HT-29 (cell line): ENCODE data around the gene BACH2. TPM values are rescaled to one million over a fixed set of nuclear protein-coding genes. Genes with fewer than 3 reads are reported as not detected.
A peak's percentile ranks its signal among the peaks of the same experiment; 100 is the strongest.

ENCODE experiments used
- DNase-seq: peaks from one replicate; pipeline ENCODE4 v3.0.0-alpha.2; 2015; ENCODE audit warnings: low spot score
- total RNA-seq: library from RNA; depleted of rRNA; stranded (reverse); fragments of >200 nt; shearing (Covaris generic); gene quantifications from 2 replicates; pipeline ENCODE4 v1.2.3, GENCODE V29; 2014

The BACH2 gene
- total RNA-seq, 1 experiment from 2014 or later: not detected

GRCh38 chr6:89942601-89943000, 354.0 kb downstream of the BACH2 start:
- no peak for DNase-seq

GRCh38 chr6:89941763-89942497, 354.7 kb downstream of the BACH2 start:
- no peak for DNase-seq

GRCh38 chr6:89941031-89941762, 355.4 kb downstream of the BACH2 start:
- DNase-seq: no peak

GRCh38 chr6:89940225-89941027, 356.2 kb downstream of the BACH2 start:
- DNase-seq: peak; percentile 75

- DNase-seq: no peak
Measured at GRCh38 chr6:89939144-89939543, 357.5 kb downstream of the BACH2 start.

GRCh38 chr6:89938014-89938413, 358.6 kb downstream of the BACH2 start:
- no peak for DNase-seq

GRCh38 chr6:89936177-89936576, 360.5 kb downstream of the BACH2 start:
- no peak for DNase-seq

GRCh38 chr6:89934685-89935366, 361.8 kb downstream of the BACH2 start:
- no peak for DNase-seq

- DNase-seq: no peak
Measured at GRCh38 chr6:89932245-89932802, 364.3 kb downstream of the BACH2 start.

GRCh38 chr6:89930789-89931188, 365.9 kb downstream of the BACH2 start:
- DNase-seq: no peak

GRCh38 chr6:89928604-89929003, 368.0 kb downstream of the BACH2 start:
- no peak for DNase-seq

- DNase-seq: no peak
Measured at GRCh38 chr6:89927791-89928550, 368.7 kb downstream of the BACH2 start.

- DNase-seq: no peak
Measured at GRCh38 chr6:89927264-89927663, 369.4 kb downstream of the BACH2 start.

- DNase-seq: no peak
Measured at GRCh38 chr6:89925826-89926225, 370.8 kb downstream of the BACH2 start.

- no peak for DNase-seq
Measured at GRCh38 chr6:89924231-89924630, 372.4 kb downstream of the BACH2 start.

GRCh38 chr6:89921691-89922090, 375.0 kb downstream of the BACH2 start:
- no peak for DNase-seq

GRCh38 chr6:89921197-89921596, 375.4 kb downstream of the BACH2 start:
- no peak for DNase-seq

GRCh38 chr6:89917801-89918366, 378.8 kb downstream of the BACH2 start:
- DNase-seq: no peak

- DNase-seq: no peak
Measured at GRCh38 chr6:89917216-89917615, 379.4 kb downstream of the BACH2 start.
